ENCODE data around the gene ANKRD10.

DNA sequence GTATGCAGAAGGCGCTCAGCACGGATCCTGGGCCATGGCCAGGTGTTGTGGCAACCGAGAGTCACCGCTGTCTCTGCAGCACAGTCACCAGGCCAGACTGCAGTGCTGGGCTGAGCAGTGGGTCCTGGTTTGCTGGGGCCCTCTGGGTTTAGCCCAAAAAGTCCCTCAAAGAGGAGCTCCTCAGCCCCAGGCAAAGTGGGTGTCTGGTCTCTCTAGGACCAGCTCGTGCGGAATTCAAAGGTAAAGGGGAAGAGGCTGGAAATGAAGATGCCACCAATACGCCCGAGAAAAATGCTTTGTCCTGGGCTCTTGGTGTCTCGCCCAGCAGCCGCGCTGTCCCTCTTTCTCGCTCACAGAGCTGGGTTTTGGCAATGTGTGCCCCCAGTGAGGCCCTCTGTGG is 38.5 kb upstream of the ANKRD10 start:
- TF ChIP-seq, protein P1, sequence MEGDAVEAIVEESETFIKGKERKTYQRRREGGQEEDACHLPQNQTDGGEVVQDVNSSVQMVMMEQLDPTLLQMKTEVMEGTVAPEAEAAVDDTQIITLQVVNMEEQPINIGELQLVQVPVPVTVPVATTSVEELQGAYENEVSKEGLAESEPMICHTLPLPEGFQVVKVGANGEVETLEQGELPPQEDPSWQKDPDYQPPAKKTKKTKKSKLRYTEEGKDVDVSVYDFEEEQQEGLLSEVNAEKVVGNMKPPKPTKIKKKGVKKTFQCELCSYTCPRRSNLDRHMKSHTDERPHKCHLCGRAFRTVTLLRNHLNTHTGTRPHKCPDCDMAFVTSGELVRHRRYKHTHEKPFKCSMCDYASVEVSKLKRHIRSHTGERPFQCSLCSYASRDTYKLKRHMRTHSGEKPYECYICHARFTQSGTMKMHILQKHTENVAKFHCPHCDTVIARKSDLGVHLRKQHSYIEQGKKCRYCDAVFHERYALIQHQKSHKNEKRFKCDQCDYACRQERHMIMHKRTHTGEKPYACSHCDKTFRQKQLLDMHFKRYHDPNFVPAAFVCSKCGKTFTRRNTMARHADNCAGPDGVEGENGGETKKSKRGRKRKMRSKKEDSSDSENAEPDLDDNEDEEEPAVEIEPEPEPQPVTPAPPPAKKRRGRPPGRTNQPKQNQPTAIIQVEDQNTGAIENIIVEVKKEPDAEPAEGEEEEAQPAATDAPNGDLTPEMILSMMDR (IDR thresholded peaks at IDR 0.05), result no peak
- TF ChIP-seq ZFX (IDR thresholded peaks at IDR 0.05; ENCODE audit: borderline replicate concordance), result no peak

All from 22Rv1 (cell line).